Ovary (tissue), 9 donors: ENCODE data around the gene F7. TPM values are rescaled to one million over a fixed set of nuclear protein-coding genes. Genes with fewer than 3 reads are reported as not detected.

Experiments used
- DNase-seq, 5 donors: peaks; one replicate each; pipeline ENCODE4 v3.0.0-alpha.2; 2019 to 2020
- H3K27ac ChIP-seq, 2 donors: fragments of 200-600 bp; one replicate each; pipeline versions ENCODE4 v1.5.1 to v1.8.0; 2019 to 2022
- H3K27me3 ChIP-seq: fragments of 200-600 bp; one replicate; pipeline ENCODE4 v1.8.0; 2022
- H3K36me3 ChIP-seq: fragments of 200-600 bp; sonication (generic); one replicate; pipeline ENCODE4 v1.5.1; 2019
- H3K4me1 ChIP-seq: one replicate; pipeline ENCODE4 v1.8.1; 2013; ENCODE audit warnings: mild to moderate bottlenecking, moderate library complexity; ENCODE audit not compliant: insufficient read depth
- H3K4me3 ChIP-seq: fragments of 200-600 bp; sonication (generic); one replicate; pipeline ENCODE4 v1.5.1; 2017
- H3K9me3 ChIP-seq, 2 donors: fragments of 200-600 bp in 1 of 2; sonication (generic) in 1 of 2; one replicate each; pipeline versions ENCODE4 v1.5.1 to v1.8.1; 2013 to 2019; ENCODE audit warnings: mild to moderate bottlenecking in 1 of 2, moderate library complexity in 1 of 2
- EP300 ChIP-seq: sonication (generic); formaldehyde crosslinking; IDR thresholded peaks from one replicate; pipeline ENCODE4 v1.6.1; 2017; ENCODE audit warnings: antibody characterized with exemption
- POLR2A ChIP-seq: fragments of 450-650 bp; IDR thresholded peaks from one replicate; pipeline ENCODE4 v1.6.1; 2017; ENCODE audit warnings: antibody characterized with exemption, mild to moderate bottlenecking, moderate library complexity
- WGBS, 3 donors: extraction: QIAGEN DNeasy Blood & Tissue Kit in 1 of 3; methylation state at CpG; one replicate each; pipeline versions ENCODE4 v1.1.5 to v1.1.7; 2013 to 2017; 5-methylcytosine and 5-hydroxymethylcytosine counted together
- intact Hi-C, 4 donors: fragments of 100-400 bp; cut with DNase I; formaldehyde crosslinking; loops; one replicate each; pipeline versions ENCODE4 v1.11.0 to v1.15.1; 2022 to 2023
- polyA plus RNA-seq, 2 donors: library from polyadenylated mRNA; stranded (reverse); fragments of 200-250 nt in 1 of 2; fragments of 350-450 nt in 1 of 2; fragmentation: Illumina TruSeq in 1 of 2; extraction: RNeasy Lipid Tissue Mini Kit (QIAGEN cat#74804) in 1 of 2; gene quantifications; one replicate each; pipeline ENCODE4 v1.2.3, GENCODE V29; 2013 to 2014
- total RNA-seq, 7 donors: library from RNA; depleted of rRNA in 2 of 7; stranded (reverse); fragments of >200 nt in 2 of 7; fragmentation: NEBNext Ultra II Directional in 3 of 7; extraction: Animal tissue kit (Norgen Biotek cat#: 25700) in 3 of 7; gene quantifications; one replicate each; pipeline versions ENCODE4 v1.1.0 to v1.2.4, GENCODE V29; 2016 to 2023
- TF ChIP-seq, protein P1 (sequence below), 3 donors: fragments of 450-650 bp in 2 of 3; fragments of 200-600 bp in 1 of 3; IDR thresholded peaks; one replicate each; pipeline versions ENCODE4 v1.5.1 to v1.8.0; 2016 to 2022; ENCODE audit warnings: antibody characterized with exemption in 3 of 3, mild to moderate bottlenecking in 1 of 3
- donor health status: DM: no; HTN: no; CAD: no; lungs with moderate emphysema.
- donor health status: DM: no; HTN: no; CAD: no.
- donor health status: Bipolar disorder and iron deficiency.
- donor health status: DM: yes; HTN: yes; CAD: no.
- donor health status: DM: no; HTN: no; CAD: no.
- donor health status: DM: yes; HTN: yes; CAD: no.

The F7 gene
- total and polyA plus RNA-seq, 9 donors = 0.11 to 2.1 (median 0.35) TPM; not detected in 2

DNA sequence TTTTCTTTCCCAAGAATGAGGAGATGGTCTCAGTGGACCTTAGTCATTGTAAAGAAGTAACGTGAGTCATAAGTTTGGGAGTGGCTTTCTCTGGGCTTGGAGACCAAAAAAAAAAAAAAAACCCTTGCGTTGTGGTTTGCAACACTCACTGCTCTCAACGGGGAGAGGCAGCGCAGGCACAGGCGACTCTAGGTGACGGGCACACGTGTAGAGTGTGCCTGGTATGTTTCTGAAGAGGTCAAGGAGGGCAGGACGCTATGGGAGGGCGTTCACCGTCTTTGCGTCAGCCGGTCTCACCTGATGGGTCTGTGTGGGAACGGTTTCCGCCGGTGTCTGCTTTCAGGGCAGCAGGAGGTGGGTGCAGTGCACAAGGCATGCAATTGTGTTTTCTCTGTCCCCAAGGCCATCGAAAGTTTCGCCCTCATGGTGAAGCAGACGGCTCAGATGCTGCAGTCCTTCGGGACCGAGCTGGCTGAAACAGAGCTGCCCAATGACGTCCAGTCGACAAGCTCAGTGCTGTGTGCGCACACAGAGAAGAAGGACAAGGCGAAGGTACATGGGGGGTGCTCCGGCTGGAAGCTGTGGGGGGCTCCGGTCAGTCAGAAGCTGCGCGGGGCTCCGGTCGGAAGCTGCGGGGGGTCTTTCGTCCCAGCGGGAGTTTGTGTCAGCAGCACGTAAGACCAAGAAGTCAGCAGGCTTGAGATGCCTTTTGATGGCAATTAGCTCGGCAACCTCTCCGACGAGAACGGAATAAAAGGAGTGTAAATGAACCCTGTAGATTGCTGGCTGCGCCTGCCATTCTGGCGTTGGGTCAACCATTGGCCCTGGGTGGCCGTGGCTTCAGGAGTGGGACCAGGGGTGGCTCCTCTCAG lies 40.8 kb upstream of the F7 start:
- no peaks in the 10 kb centered on the region for H3K9me3 ChIP-seq
- TF ChIP-seq, protein P1, sequence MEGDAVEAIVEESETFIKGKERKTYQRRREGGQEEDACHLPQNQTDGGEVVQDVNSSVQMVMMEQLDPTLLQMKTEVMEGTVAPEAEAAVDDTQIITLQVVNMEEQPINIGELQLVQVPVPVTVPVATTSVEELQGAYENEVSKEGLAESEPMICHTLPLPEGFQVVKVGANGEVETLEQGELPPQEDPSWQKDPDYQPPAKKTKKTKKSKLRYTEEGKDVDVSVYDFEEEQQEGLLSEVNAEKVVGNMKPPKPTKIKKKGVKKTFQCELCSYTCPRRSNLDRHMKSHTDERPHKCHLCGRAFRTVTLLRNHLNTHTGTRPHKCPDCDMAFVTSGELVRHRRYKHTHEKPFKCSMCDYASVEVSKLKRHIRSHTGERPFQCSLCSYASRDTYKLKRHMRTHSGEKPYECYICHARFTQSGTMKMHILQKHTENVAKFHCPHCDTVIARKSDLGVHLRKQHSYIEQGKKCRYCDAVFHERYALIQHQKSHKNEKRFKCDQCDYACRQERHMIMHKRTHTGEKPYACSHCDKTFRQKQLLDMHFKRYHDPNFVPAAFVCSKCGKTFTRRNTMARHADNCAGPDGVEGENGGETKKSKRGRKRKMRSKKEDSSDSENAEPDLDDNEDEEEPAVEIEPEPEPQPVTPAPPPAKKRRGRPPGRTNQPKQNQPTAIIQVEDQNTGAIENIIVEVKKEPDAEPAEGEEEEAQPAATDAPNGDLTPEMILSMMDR (IDR thresholded peaks at IDR 0.05) = no peak
- TF ChIP-seq POLR2A (no peak), EP300 (no peak)
- DNase-seq = no peak
- H3K4me3 ChIP-seq = no peak overlapping the region
- intact Hi-C loops = no loop called here
- 83 to 86% (median 86%) methylated on average over 41 of the region's 41 CpGs for WGBS, 3 donors
- no peaks in the 10 kb centered on the region for H3K27me3 ChIP-seq
- H3K27ac ChIP-seq = no peak overlapping the region
- H3K36me3 ChIP-seq = no peaks in the 10 kb centered on the region
- no peaks in the 10 kb centered on the region for H3K4me1 ChIP-seq

DNA sequence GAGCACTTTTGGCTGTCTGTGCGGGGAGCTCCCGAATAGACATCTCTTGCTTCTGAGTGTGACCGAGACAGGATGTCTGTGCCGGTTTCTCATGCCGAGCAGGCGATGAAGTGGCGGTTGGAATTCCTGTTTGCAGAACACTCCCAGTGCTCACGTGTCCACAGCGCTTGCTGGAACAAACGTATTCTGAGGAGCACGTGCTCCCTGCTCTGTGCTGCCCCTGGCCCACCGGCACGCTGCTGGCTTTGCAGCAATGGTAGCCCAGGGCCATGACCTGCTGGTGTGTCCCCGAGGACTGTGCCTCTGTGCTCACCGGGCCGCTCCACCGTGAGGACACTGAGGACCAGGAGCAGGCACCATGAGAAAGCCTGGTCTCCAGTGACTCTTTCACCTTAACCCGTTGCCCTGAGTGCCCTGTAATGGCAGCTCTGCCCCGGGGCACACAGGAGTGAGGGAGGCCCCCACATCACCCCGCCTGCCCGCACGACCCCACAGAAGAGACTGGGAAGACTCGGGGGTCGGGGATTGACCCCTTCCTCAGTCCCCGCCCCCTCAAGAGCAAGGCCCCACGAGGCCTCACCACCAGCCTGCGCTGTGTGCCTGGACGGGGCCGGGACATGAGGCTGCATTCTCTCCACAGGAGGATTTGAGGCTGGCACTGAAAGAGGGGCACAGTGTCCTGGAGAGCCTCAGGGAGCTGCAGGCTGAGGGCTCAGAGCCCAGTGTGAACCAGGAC lies 40.0 kb upstream of the F7 start:
- TF ChIP-seq, protein P1 (IDR thresholded peaks at IDR 0.05) = no peak
- TF ChIP-seq EP300 (no peak), POLR2A (no peak)
- Histone ChIP-seq H3K4me3 (no peak overlapping the region), H3K27ac (no peak overlapping the region), H3K36me3 (no peaks in the 10 kb centered on the region), H3K27me3 (no peaks in the 10 kb centered on the region), H3K9me3 (no peaks in the 10 kb centered on the region), H3K4me1 (no peaks in the 10 kb centered on the region)
- intact Hi-C loops = no loop called here
- no peak for DNase-seq
- whole genome bisulfite sequencing, 3 donors = 82 to 87% (median 82%) methylated on average over 25 to 29 of the region's 29 CpGs

DNA sequence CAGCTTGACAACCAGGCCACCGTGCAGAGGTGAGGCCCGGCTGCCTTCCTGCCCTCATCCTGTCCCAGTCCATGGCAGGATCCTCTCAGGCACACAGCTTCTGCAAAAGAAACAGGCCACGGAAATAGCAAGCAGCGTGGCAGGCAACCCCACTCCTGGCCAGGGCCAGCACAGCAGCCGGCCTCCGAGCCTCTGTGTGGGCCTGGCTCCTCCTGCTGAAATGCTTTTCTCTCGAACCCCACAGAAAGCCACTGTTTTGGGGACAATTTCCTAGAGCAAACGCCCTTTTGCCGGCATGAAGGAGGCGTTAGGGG lies 39.5 kb upstream of the F7 start:
- Histone ChIP-seq H3K36me3 (no peaks in the 10 kb centered on the region), H3K27ac (no peak overlapping the region), H3K27me3 (no peaks in the 10 kb centered on the region), H3K9me3 (no peaks in the 10 kb centered on the region), H3K4me1 (no peaks in the 10 kb centered on the region), H3K4me3 (no peak overlapping the region)
- WGBS, 3 donors = 79 to 88% (median 83%) methylated on average over 10 of the region's 10 CpGs
- TF ChIP-seq POLR2A (no peak), EP300 (no peak)
- TF ChIP-seq, protein P1 (IDR thresholded peaks at IDR 0.05) = no peak
- intact Hi-C loops = no loop called here
- DNase-seq = no peak

DNA sequence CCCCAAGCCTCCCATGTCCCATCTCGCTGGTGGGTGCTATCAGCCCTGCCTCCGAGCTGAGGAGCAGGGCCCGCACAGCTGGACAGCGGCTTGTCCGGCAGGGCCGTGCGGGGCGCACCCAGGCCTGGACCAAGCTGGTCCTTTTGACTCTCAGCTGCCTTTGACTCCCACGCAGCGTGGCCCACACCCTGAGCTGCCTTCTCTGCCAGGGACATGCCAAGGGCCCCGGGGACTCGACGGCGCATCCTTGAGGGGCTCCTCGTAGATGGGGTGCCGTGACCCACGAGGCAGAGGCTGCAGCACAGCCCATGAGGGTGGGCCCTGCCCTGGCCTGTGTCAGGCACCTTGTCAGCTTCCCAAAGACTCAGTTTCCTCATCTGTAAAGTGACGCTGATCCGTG lies 38.8 kb upstream of the F7 start:
- Histone ChIP-seq H3K4me1 (no peaks in the 10 kb centered on the region), H3K27me3 (no peaks in the 10 kb centered on the region), H3K27ac (no peak overlapping the region), H3K9me3 (no peaks in the 10 kb centered on the region), H3K36me3 (no peaks in the 10 kb centered on the region), H3K4me3 (no peak overlapping the region)
- TF ChIP-seq EP300 (no peak), POLR2A (no peak)
- TF ChIP-seq, protein P1 (IDR thresholded peaks at IDR 0.05) = no peak
- 84 to 89% (median 89%) methylated on average over 19 of the region's 19 CpGs for WGBS, 3 donors
- intact Hi-C loops = no loop called here
- DNase-seq = no peak
